ENCODE measurements around the gene RABGGTB. TPM values are rescaled to one million over a fixed set of nuclear protein-coding genes. Genes with fewer than 3 reads are reported as not detected.
"Not testable (repeated sequence)": the region's sequence is repeated elsewhere in the genome, so short reads cannot be mapped to it uniquely, and the experiment has no call there.

The RABGGTB gene
- 70.8 TPM for total RNA-seq (ENCODE audit: unreplicated experiment)
- long read RNA-seq, transcript RABGGTB-201 (9 exons, 1,496 nt) = major isoform, 20 of 32 reads
- long read RNA-seq, partial matches to known transcripts = 2 of 32 reads
- long read RNA-seq, other reads (novel, unspliced or antisense) = 10 of 32 reads

- peaks cover 18% of the 10 kb centered on the region for H3K4me1 Mint-ChIP-seq (ENCODE audit: low read depth, unreplicated experiment)
- no peaks in the 10 kb centered on the region for H3K36me3 Mint-ChIP-seq (ENCODE audit: unreplicated experiment)
Measured at GRCh38 chr1:75785983-75786853, at the start of gene RABGGTB. RABGGTB (plus strand) TSS chr1:75786256; CDS start chr1:75786272, 16 bp downstream.

GRCh38 chr1:75742047-75742625 is 43.9 kb upstream of the RABGGTB start:
- H3K27ac Mint-ChIP-seq (ENCODE audit: unreplicated experiment) = peak overlapping the region; percentile 52
- H3K9me3 Mint-ChIP-seq (ENCODE audit: unreplicated experiment) = peaks cover 2% of the 10 kb centered on the region
- DNase-seq = no peak
- H3K27me3 Mint-ChIP-seq (ENCODE audit: unreplicated experiment) = no peaks in the 10 kb centered on the region
- no peak for TF ChIP-seq CTCF (IDR thresholded peaks at IDR 0.05; ENCODE audit: partially characterized antibody, unreplicated experiment)
- H3K4me3 Mint-ChIP-seq (ENCODE audit: unreplicated experiment) = no peak overlapping the region
- no peaks in the 10 kb centered on the region for H3K4me1 Mint-ChIP-seq (ENCODE audit: low read depth, unreplicated experiment)
- no peaks in the 10 kb centered on the region for H3K36me3 Mint-ChIP-seq (ENCODE audit: unreplicated experiment)

More at GRCh38 chr1:75785983-75786853, at the start of gene RABGGTB:
- H3K27ac Mint-ChIP-seq (ENCODE audit: unreplicated experiment) = peak within 1 kb of the TSS; percentile 96
- peaks cover 2% of the 10 kb centered on the region for H3K27me3 Mint-ChIP-seq (ENCODE audit: unreplicated experiment)
- peak within 1 kb of the TSS; percentile 100 for H3K4me3 Mint-ChIP-seq (ENCODE audit: unreplicated experiment)
- H3K9me3 Mint-ChIP-seq (ENCODE audit: unreplicated experiment) = peaks cover 6% of the 10 kb centered on the region
- no peak for TF ChIP-seq CTCF (IDR thresholded peaks at IDR 0.05; ENCODE audit: partially characterized antibody, unreplicated experiment)
- DNase-seq = peak; percentile 96

- H3K36me3 Mint-ChIP-seq (ENCODE audit: unreplicated experiment) = no peaks in the 10 kb centered on the region
Measured at GRCh38 chr1:75745276-75745675, 40.8 kb upstream of the RABGGTB start.

DNA sequence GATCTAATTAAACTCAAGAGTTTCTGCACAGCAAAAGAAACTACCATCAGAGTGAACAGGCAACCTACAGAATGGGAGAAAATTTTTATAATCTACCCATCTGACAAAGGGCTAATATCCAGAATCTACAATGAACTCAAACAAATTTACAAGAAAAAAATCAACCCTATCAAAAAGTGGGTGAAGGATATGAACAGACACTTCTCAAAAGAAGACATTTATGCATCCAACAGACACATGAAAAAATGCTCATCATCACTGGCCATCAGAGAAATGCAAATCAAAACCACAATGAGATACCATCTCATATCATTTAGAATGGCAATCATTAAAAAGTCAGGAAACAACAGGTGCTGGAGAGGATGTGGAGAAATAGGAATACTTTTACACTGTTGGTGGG is 28.8 kb upstream of the RABGGTB start:
- not testable (repeated sequence) for H3K4me1 Mint-ChIP-seq (ENCODE audit: low read depth, unreplicated experiment); H3K4me3 Mint-ChIP-seq (ENCODE audit: unreplicated experiment); H3K9me3 Mint-ChIP-seq (ENCODE audit: unreplicated experiment); DNase-seq; H3K27ac Mint-ChIP-seq (ENCODE audit: unreplicated experiment); H3K27me3 Mint-ChIP-seq (ENCODE audit: unreplicated experiment)
- peaks cover 47% of the 10 kb centered on the region for H3K36me3 Mint-ChIP-seq (ENCODE audit: unreplicated experiment)

More at GRCh38 chr1:75745276-75745675, 40.8 kb upstream of the RABGGTB start:
- no peak for TF ChIP-seq CTCF (IDR thresholded peaks at IDR 0.05; ENCODE audit: partially characterized antibody, unreplicated experiment)
- Mint-ChIP-seq H3K9me3 (ENCODE audit: unreplicated experiment) (no peaks in the 10 kb centered on the region), H3K27ac (ENCODE audit: unreplicated experiment) (no peak overlapping the region), H3K27me3 (ENCODE audit: unreplicated experiment) (no peaks in the 10 kb centered on the region), H3K4me3 (ENCODE audit: unreplicated experiment) (no peak overlapping the region), H3K4me1 (ENCODE audit: low read depth, unreplicated experiment) (no peaks in the 10 kb centered on the region)
- DNase-seq = no peak

GRCh38 chr1:75758543-75758942 is 27.5 kb upstream of the RABGGTB start:
- H3K36me3 Mint-ChIP-seq (ENCODE audit: unreplicated experiment) = peaks cover 34% of the 10 kb centered on the region
- H3K4me1 Mint-ChIP-seq (ENCODE audit: low read depth, unreplicated experiment); H3K4me3 Mint-ChIP-seq (ENCODE audit: unreplicated experiment); H3K27me3 Mint-ChIP-seq (ENCODE audit: unreplicated experiment); DNase-seq; H3K27ac Mint-ChIP-seq (ENCODE audit: unreplicated experiment); H3K9me3 Mint-ChIP-seq (ENCODE audit: unreplicated experiment): not testable (repeated sequence)

Data from glutamatergic neuron (in vitro differentiated cells).